Breast epithelium (tissue), 3 donors: ENCODE measurements around the gene ZNF146.

Source experiments
- POLR2A ChIP-seq: fragments of 450-650 bp; IDR thresholded peaks from one replicate; pipeline ENCODE4 v1.6.1; 2016; ENCODE audit warnings: antibody characterized with exemption, mild to moderate bottlenecking, moderate library complexity
- POLR2AphosphoS5 ChIP-seq, 3 donors: sonication (generic); formaldehyde crosslinking; IDR thresholded peaks; one replicate each; pipeline ENCODE4 v1.6.1; 2017; ENCODE audit warnings: antibody characterized with exemption in 3 of 3
- TF ChIP-seq, protein P1 (sequence below), 3 donors: fragments of 450-650 bp; IDR thresholded peaks; one replicate each; pipeline ENCODE4 v1.5.1; 2016 to 2017; ENCODE audit warnings: antibody characterized with exemption in 3 of 3, mild to moderate bottlenecking in 3 of 3, moderate library complexity in 3 of 3

GRCh38 chr19:36256064-36256463, 41.2 kb downstream of the ZNF146 start:
- TF ChIP-seq, protein P1, sequence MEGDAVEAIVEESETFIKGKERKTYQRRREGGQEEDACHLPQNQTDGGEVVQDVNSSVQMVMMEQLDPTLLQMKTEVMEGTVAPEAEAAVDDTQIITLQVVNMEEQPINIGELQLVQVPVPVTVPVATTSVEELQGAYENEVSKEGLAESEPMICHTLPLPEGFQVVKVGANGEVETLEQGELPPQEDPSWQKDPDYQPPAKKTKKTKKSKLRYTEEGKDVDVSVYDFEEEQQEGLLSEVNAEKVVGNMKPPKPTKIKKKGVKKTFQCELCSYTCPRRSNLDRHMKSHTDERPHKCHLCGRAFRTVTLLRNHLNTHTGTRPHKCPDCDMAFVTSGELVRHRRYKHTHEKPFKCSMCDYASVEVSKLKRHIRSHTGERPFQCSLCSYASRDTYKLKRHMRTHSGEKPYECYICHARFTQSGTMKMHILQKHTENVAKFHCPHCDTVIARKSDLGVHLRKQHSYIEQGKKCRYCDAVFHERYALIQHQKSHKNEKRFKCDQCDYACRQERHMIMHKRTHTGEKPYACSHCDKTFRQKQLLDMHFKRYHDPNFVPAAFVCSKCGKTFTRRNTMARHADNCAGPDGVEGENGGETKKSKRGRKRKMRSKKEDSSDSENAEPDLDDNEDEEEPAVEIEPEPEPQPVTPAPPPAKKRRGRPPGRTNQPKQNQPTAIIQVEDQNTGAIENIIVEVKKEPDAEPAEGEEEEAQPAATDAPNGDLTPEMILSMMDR (IDR thresholded peaks at IDR 0.05): no peak
- TF ChIP-seq POLR2AphosphoS5 (IDR thresholded peaks at IDR 0.05) (no peak), POLR2A (no peak)
